GM23248 (cell line): ENCODE measurements around the gene APP.

Experiments used
- EZH2 ChIP-seq: fragments of 200-600 bp; sonication (generic); IDR thresholded peaks from 2 replicates; pipeline ENCODE4 v1.6.1; 2018; ENCODE audit warnings: antibody characterized with exemption, mild to moderate bottlenecking; ENCODE audit not compliant: insufficient read depth, poor library complexity, severe bottlenecking
- EZH2phosphoT487 ChIP-seq: fragments of 200-600 bp; sonication (generic); IDR thresholded peaks from 2 replicates; pipeline ENCODE4 v1.6.1; 2018; ENCODE audit warnings: antibody characterized with exemption, moderate library complexity, mild to moderate bottlenecking, low read depth; ENCODE audit not compliant: insufficient read depth

DNA sequence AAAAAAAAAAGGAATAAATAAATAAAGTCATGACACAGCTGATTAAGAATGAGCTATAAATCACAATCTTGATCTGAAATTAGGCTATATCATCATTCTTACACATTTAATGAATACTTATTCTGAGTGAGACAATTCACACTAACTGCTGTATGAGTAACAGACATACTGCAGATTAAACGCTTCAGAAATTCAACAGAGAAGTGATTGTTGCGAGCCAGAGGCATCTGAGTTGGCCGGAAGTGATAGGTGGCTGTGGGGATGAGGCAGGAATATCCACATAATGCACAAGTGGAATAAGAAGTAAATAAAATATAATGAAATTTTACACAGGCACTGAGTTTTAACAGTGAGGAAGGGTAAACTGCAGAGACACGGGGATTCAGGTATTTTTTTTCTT is 142.4 kb downstream of the APP start:
- TF ChIP-seq EZH2phosphoT487 (no peak), EZH2 (no peak)
